Measurements from ENCODE around the gene SCYGR8. TPM values are rescaled to one million over a fixed set of nuclear protein-coding genes. Genes with fewer than 3 reads are reported as not detected.

Gene SCYGR8
- total and polyA plus RNA-seq, 4 experiments from 2014 or later, result not detected

GRCh38 chr2:227785293-227785692, 39.6 kb downstream of the SCYGR8 start:
- peak overlapping the region in 1 of 7 donors; percentile 68 for H3K27ac Mint-ChIP-seq
- no peaks in the 10 kb centered on the region for H3K27me3 ChIP-seq (ENCODE audit: insufficient read depth, low read length)
- no peak overlapping the region for H3K4me3 ChIP-seq (ENCODE audit: low read length in 2 of 2)
- DNase-seq, result no peak
- H3K9me3 ChIP-seq (ENCODE audit: control insufficient read depth in 1 of 2, low read length in 2 of 2), result no peaks in the 10 kb centered on the region
- no peak overlapping the region for H3K4me3 Mint-ChIP-seq
- H3K36me3 Mint-ChIP-seq, result no peaks in the 10 kb centered on the region
- H3K27me3 Mint-ChIP-seq, result peaks cover 0 to 5% of the 10 kb centered on the region in 2 donors
- H3K27ac ChIP-seq (ENCODE audit: low read depth, low read length), result no peak overlapping the region
- intact Hi-C loops (cut with micrococcal nuclease), result no loop called here
- ChIA-PET POLR2A (ENCODE audit: partially characterized antibody) (no interaction called here), CTCF (ENCODE audit: partially characterized antibody) (no interaction called here)
- peaks cover 0 to 2% (median 0%) of the 10 kb centered on the region in 8 donors for H3K9me3 Mint-ChIP-seq
- H3K4me1 Mint-ChIP-seq, result peaks cover 8 to 22% (median 18%) of the 10 kb centered on the region in 4 donors
- H3K4me1 ChIP-seq (ENCODE audit: insufficient read depth, low read length), result peaks cover 17% of the 10 kb centered on the region
- H3K36me3 ChIP-seq (ENCODE audit: insufficient read depth, low read length), result no peaks in the 10 kb centered on the region

GRCh38 chr2:227788561-227789018, 42.9 kb downstream of the SCYGR8 start:
- intact Hi-C loops (cut with micrococcal nuclease), result no loop called here
- H3K36me3 Mint-ChIP-seq, result no peaks in the 10 kb centered on the region
- DNase-seq, result no peak
- H3K4me1 Mint-ChIP-seq, result peaks cover 2 to 6% (median 6%) of the 10 kb centered on the region in 4 donors
- ChIA-PET CTCF (ENCODE audit: partially characterized antibody) (no interaction called here), POLR2A (ENCODE audit: partially characterized antibody) (no interaction called here)
- H3K27me3 ChIP-seq (ENCODE audit: insufficient read depth, low read length), result no peaks in the 10 kb centered on the region
- H3K27me3 Mint-ChIP-seq, result peaks cover 0 to 7% of the 10 kb centered on the region in 2 donors
- H3K9me3 Mint-ChIP-seq, result peaks cover 0 to 5% (median 0%) of the 10 kb centered on the region in 8 donors
- H3K4me3 Mint-ChIP-seq, result peak overlapping the region in 1 of 8 donors; percentile 1
- H3K27ac Mint-ChIP-seq, result peak overlapping the region in 2 of 7 donors; percentile 18 to 86
- no peak overlapping the region for H3K4me3 ChIP-seq (ENCODE audit: low read length in 2 of 2)
- peaks cover 7% of the 10 kb centered on the region for H3K4me1 ChIP-seq (ENCODE audit: insufficient read depth, low read length)
- no peak overlapping the region for H3K27ac ChIP-seq (ENCODE audit: low read depth, low read length)
- H3K36me3 ChIP-seq (ENCODE audit: insufficient read depth, low read length), result no peaks in the 10 kb centered on the region
- H3K9me3 ChIP-seq (ENCODE audit: control insufficient read depth in 1 of 2, low read length in 2 of 2), result no peaks in the 10 kb centered on the region

GRCh38 chr2:227789803-227790202, 44.1 kb downstream of the SCYGR8 start:
- CTCF ChIA-PET (ENCODE audit: partially characterized antibody), result no interaction called here

GRCh38 chr2:227793148-227793712, 47.5 kb downstream of the SCYGR8 start:
- Histone ChIP-seq H3K4me1 (ENCODE audit: insufficient read depth, low read length) (no peaks in the 10 kb centered on the region), H3K27me3 (ENCODE audit: insufficient read depth, low read length) (no peaks in the 10 kb centered on the region), H3K9me3 (ENCODE audit: control insufficient read depth in 1 of 2, low read length in 2 of 2) (no peaks in the 10 kb centered on the region), H3K36me3 (ENCODE audit: insufficient read depth, low read length) (no peaks in the 10 kb centered on the region), H3K27ac (ENCODE audit: low read depth, low read length) (no peak overlapping the region), H3K4me3 (ENCODE audit: low read length in 2 of 2) (no peak overlapping the region)
- Mint-ChIP-seq H3K4me3 (no peak overlapping the region), H3K9me3 (peaks cover 0 to 5% (median 0%) of the 10 kb centered on the region in 8 donors), H3K36me3 (no peaks in the 10 kb centered on the region), H3K27me3 (peaks cover 0 to 3% of the 10 kb centered on the region in 2 donors), H3K4me1 (peaks cover 0 to 1% (median 0%) of the 10 kb centered on the region in 4 donors), H3K27ac (peak overlapping the region in 1 of 7 donors; percentile 3)
- CTCF ChIA-PET (ENCODE audit: partially characterized antibody), result interaction anchor here (0.7 to 1.9 kb wide), 3 partner anchors 11 to 27 kb away, joined by 3 to 7 read pairs (median 4); no protein-coding TSS in a partner anchor
- intact Hi-C loops (cut with micrococcal nuclease), result no loop called here
- DNase-seq, result no peak
- POLR2A ChIA-PET (ENCODE audit: partially characterized antibody), result interaction anchor here (1.7 kb wide), 1 partner anchor 10 kb away, joined by 5 read pairs; no protein-coding TSS in a partner anchor

More at GRCh38 chr2:227789803-227790202, 44.1 kb downstream of the SCYGR8 start:
- no peak overlapping the region for H3K27ac ChIP-seq (ENCODE audit: low read depth, low read length)
- intact Hi-C loops (cut with micrococcal nuclease), result no loop called here
- POLR2A ChIA-PET (ENCODE audit: partially characterized antibody), result interaction anchor here (0.6 kb wide), 1 partner anchor 15 kb away, joined by 3 read pairs; no protein-coding TSS in a partner anchor
- H3K4me3 Mint-ChIP-seq, result no peak overlapping the region
- no peaks in the 10 kb centered on the region for H3K27me3 ChIP-seq (ENCODE audit: insufficient read depth, low read length)
- H3K9me3 ChIP-seq (ENCODE audit: control insufficient read depth in 1 of 2, low read length in 2 of 2), result no peaks in the 10 kb centered on the region
- no peaks in the 10 kb centered on the region for H3K4me1 ChIP-seq (ENCODE audit: insufficient read depth, low read length)
- peaks cover 0 to 7% of the 10 kb centered on the region in 2 donors for H3K27me3 Mint-ChIP-seq
- no peak for DNase-seq
- no peak overlapping the region for H3K27ac Mint-ChIP-seq
- no peak overlapping the region for H3K4me3 ChIP-seq (ENCODE audit: low read length in 2 of 2)
- H3K4me1 Mint-ChIP-seq, result peaks cover 0 to 1% (median 0%) of the 10 kb centered on the region in 4 donors
- peaks cover 0 to 5% (median 0%) of the 10 kb centered on the region in 8 donors for H3K9me3 Mint-ChIP-seq
- H3K36me3 ChIP-seq (ENCODE audit: insufficient read depth, low read length), result no peaks in the 10 kb centered on the region
- H3K36me3 Mint-ChIP-seq, result no peaks in the 10 kb centered on the region

Other genes starting within 250 kb of the SCYGR8 start
- gene SCYGR2, start 147.0 kb upstream of the SCYGR8 start, total RNA-seq, result not detected
- gene SCYGR2, start 147.0 kb upstream of the SCYGR8 start, polyA plus RNA-seq, result not detected
- not detected for gene SCYGR3, start 131.1 kb upstream of the SCYGR8 start, total RNA-seq
- not detected for gene SCYGR3, start 131.1 kb upstream of the SCYGR8 start, polyA plus RNA-seq
- gene SCYGR4, start 128.4 kb upstream of the SCYGR8 start, total RNA-seq, result not detected
- not detected for gene SCYGR4, start 128.4 kb upstream of the SCYGR8 start, polyA plus RNA-seq
- gene SCYGR5, start 79.1 kb upstream of the SCYGR8 start, total RNA-seq, result not detected
- not detected for gene SCYGR5, start 79.1 kb upstream of the SCYGR8 start, polyA plus RNA-seq
- not detected for gene SLC19A3, start 27.9 kb upstream of the SCYGR8 start, total RNA-seq
- gene SLC19A3, start 27.9 kb upstream of the SCYGR8 start, polyA plus RNA-seq, result not detected
- gene SCYGR6, start 21.1 kb upstream of the SCYGR8 start, total RNA-seq, result not detected
- not detected for gene SCYGR6, start 21.1 kb upstream of the SCYGR8 start, polyA plus RNA-seq
- not detected for gene SCYGR7, start 17.6 kb upstream of the SCYGR8 start, total RNA-seq
- gene SCYGR7, start 17.6 kb upstream of the SCYGR8 start, polyA plus RNA-seq, result not detected
- gene CCL20, start 67.9 kb downstream of the SCYGR8 start, total RNA-seq, result 1 to 10 TPM; 2.6 to 3.2 TPM
- 1 to 10 TPM; 1.5 to 1.6 TPM for gene CCL20, start 67.9 kb downstream of the SCYGR8 start, polyA plus RNA-seq
- not detected for gene DAW1, start 125.7 kb downstream of the SCYGR8 start, total RNA-seq
- gene DAW1, start 125.7 kb downstream of the SCYGR8 start, polyA plus RNA-seq, result not detected